NCI-H2081 (cell line): Measurements from ENCODE around the gene RGCC.

Experiments used
- DNase-seq, 2 experiments: peaks; one replicate each; lab custom pipeline; 2025; lab: John Stamatoyannopoulos, UW

The RGCC gene

GRCh38 chr13:41453620-41454019 is 3.7 kb upstream of the RGCC start:
- DNase-seq = no peak

DNA sequence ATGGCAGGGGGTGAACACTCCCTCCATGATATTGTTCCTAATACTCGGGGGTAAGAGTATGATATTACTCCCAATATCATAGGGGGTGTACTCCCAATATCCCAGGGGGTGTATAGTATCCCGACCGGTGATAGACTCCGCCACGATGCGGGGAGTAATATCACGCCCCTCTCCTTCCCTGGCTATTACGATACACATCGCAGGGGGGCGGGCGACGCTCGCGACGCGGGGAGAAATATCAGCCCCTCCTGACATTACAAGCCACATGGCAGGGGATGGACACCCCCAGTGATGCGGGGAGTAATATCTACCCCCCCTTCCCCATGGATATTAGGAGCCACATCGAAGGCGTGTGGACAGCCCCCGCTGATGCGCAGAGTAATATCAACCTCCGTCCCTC is 3.2 kb upstream of the RGCC start:
- DNase-seq = no peak

DNA sequence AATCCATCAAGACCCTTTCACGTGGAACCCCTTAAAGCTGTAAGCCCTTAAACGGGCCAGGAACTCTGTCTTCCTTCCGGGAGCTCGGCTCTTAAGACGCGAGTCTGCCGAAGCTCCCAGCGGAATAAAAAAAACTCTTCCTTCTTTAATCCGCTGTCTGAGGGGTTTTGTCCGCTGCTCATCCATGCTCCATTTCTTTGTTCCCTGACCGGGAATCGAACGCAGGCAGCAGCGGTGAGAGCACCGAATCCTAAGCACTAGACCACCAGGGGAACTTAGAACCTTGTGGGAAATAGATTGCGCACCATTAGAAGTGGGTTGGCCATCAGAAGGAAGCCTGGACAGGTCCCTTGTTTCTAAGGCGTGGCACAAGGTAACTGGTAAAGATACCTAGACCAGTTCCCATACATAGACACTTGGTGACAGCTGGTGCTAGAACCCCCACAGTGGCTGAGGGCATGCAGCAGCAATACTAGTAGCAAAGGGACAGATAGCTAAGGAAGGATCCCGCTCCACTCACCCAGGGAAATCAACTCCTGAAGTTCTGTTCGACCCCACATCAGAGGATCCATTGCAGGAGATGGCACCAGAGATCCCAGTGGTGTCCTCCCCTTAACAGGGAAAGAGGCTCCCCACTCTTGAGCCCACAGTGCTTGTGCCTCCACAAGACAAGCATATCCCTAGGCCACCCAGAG is 1.5 kb upstream of the RGCC start:
- DNase-seq = no peak

- no peak for DNase-seq
These were observed 338 bp downstream of the RGCC start for GRCh38 chr13:41457589-41458186.

DNA sequence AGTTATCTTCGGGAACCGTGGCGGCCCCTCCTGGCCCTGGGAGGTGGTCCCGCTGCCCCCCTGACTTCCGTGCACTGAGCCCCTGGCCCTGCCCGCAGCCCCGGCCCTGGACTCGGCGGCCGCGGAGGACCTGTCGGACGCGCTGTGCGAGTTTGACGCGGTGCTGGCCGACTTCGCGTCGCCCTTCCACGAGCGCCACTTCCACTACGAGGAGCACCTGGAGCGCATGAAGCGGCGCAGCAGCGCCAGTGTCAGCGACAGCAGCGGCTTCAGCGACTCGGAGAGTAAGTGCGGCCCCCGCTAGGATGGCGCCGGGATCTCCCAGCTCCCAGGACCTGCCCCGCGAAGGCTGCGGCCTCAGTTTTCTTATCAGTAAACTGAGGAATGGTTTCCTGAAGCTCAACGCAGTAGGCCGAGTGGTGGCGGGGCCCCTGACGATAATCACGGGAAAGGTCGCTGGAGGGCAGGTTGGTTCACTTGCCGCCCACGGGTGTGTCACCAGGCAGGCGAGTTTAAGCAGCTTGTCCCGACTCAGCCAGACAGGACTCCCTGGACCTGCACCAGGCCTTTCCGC is 924 bp downstream of the RGCC start:
- DNase-seq = no peak

GRCh38 chr13:41458761-41459431 is 1.5 kb downstream of the RGCC start:
- DNase-seq = peak in 1 of 2 experiments; percentile 1

DNA sequence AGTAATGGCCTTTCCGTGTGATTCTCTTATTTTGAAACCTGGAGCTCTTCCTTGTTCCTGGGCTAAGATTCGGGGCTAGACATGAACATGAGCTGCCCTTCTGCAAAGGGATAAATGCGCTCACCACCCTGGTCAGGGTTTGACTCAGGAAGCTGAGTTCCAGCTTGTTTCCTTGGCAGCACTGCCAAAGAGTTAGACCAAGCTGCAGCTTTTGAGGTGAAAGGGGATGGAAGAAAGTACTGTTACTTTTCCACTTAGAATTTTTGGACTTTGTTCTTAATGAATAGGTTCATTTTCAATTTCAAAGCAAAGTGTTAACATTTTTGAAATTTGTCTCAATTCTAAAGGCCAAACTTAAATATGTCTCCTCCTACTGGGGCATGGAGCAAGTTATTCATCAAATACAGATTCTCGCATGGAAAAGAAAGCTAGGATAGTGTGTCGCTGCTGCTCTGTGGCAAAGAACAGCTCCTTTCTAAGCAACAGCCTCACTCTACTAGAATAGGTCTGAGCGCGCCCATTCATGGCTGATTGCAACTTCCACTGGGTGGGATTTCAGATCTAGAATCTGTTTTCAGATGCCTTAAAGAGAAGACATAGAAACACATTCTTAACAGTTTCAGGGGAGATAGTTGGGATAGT is 2.2 kb downstream of the RGCC start:
- DNase-seq = no peak

- no peak for DNase-seq
These were observed 2.7 kb downstream of the RGCC start for GRCh38 chr13:41460074-41460465.

- DNase-seq = no peak
These were observed 3.6 kb downstream of the RGCC start for GRCh38 chr13:41460930-41461329.

- DNase-seq = no peak
These were observed 4.3 kb downstream of the RGCC start for GRCh38 chr13:41461527-41462139.

DNA sequence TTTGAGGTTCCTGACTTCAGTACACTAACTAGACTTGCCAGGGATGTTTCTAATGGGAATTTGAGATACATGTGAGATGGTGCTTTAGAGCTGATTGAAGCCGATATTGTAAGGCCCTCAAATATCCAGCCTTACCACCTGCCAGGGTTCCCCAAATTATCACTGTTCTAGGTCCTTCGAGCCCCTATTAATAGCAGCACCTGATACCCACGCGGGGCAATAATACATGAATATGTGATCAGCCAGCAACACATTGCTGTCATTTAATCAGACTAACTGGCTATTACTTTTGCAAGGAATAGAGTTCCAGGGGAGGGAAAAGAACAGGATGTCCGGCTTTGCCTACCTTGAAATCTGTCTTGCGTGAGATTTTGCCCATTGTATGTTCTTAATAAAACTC is 5.1 kb downstream of the RGCC start:
- no peak for DNase-seq

DNA sequence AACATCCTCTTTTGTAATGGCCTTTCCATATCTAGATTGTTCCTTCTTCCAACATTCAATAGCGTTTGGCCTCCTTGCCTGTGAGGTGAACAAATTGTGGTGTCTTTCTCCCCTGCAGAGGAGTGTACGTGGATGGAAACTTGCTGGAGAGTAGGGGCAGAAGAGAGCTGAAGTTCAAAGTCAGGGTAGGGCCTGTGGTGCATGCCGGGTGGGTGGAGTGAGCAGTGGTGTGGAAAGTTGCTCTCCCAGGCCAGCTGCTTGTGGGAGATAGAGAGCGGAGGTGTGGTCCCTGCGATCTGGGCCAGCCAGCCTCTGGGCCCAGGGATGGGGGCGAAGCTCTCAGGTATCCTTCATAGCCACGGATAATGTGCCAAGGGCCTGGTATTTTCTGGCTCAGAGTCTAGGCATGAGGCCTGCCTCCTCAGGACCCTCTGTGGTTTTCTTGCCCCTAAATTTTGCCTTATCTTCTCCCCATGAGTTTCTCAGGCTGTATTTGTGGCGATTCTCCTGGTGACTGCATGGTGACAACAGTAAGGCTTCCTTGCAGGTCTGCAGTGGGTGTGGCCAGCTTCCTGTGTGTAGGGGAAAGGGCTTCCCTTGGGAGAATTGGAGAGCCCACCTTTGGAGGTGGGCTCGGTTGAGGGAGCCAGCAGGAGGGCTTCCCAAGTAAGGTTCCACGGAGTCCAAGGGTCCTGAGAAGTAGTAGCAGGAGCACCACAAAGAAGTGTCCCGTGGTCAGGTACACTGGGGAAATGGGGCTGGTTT is 6.7 kb downstream of the RGCC start:
- no peak for DNase-seq

GRCh38 chr13:41465241-41465847 is 8.0 kb downstream of the RGCC start:
- DNase-seq = no peak

DNA sequence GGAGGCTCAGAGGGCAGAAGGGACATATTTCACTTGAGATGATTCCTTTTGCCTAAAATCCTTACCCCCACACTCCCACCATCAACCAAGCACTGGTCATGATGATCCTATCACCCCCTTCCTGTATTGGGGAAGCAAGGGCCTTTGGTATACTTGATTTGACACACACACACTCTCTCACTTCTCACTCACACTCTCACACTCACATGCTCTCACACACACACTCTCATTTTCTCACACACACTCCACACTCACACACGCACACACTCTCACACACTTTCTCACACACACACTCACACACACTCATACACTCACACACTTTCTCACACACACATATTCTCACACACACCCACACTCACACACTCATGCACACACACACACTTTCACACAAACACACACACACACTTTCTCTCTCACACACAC is 8.6 kb downstream of the RGCC start:
- DNase-seq = no peak

DNA sequence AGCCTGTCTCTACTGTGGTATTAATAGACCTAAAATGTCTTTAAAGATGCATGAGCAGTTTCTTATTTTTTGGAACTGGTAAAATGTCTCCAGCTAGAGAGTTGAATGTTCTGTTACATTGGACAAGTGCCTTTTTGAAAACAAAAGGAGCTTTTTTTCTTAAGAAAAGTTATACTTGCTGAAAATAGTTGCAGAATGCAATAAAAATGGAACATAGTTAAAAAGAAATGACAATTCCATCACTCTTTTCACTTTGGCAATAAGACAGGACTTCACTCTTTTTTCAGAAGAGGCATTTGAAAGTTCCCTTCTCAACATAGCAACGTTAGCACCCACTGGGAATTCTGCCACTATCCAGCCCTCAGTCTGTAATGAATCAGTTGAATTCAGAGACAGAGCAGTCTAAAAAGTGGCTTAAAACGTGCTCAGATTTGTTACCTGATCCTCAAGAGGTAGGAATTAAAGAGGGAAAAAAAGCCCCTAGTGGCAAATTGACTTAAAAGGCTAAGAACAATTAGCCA is 10.1 kb downstream of the RGCC start:
- no peak for DNase-seq

DNA sequence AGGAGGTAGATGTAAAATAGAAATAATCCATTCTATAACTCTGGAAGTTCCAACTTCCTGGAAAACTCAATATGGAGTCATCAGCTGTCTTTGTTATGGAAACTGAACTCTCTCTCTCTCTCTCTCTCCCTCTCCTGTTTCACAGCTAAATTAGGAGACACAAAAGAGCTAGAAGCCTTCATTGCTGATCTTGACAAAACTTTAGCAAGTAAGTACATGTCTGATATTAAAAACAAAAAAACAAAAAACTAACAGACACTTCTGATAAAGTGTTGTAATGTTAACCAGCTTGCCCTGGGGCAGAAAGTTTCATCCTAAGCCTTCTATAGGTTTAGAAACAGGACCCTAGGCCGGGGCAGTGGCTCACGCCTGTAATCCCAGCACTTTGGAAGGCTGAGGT is 11.3 kb downstream of the RGCC start:
- no peak for DNase-seq

GRCh38 chr13:41470196-41470595 is 12.8 kb downstream of the RGCC start:
- DNase-seq = no peak

DNA sequence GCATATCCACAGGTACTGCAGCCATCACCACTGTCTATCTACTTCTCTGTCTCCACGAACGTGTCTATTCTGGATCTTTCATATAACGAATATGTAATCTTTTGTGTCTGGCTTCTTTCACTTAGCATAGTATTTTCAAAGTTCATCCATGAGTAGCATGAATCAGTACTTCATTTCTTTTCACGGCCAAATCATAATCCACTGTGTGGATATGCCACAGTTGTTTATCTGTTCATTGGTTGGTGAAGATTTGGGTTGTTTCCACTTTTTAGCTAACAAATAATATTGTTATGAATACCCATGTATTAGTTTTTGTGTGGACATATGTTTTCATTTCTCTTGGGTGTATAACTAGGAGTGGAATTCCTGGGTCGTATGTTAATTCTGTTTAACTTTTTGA is 14.4 kb downstream of the RGCC start:
- no peak for DNase-seq

GRCh38 chr13:41487222-41487621 is 29.9 kb downstream of the RGCC start:
- no peak for DNase-seq

DNA sequence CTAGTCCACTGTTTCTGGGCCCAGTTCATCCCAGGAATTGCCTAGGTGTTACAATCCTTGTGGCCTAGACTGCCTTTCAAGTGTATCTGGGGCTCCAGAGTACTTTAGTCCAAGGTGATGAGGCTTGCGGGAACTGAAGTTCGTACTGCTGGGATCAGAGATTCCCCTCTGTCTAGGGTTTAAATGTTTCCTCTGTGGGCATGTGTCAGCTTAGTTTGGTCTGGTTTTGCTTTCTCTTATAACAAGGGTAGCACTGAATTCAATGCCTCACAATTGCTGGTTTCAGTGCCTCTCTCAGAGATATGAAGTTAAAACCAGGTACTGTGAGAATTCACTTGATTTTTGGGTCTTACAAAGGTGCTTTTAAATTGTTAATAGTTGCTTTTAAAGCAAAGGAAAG is 30.8 kb downstream of the RGCC start:
- no peak for DNase-seq
